Thyroid gland (tissue), 4 donors: Measurements from ENCODE around the gene WDR90. TPM values are rescaled to one million over a fixed set of nuclear protein-coding genes. Genes with fewer than 3 reads are reported as not detected.

Experiments used
- DNase-seq, 2 donors: peaks; one replicate each; pipeline ENCODE4 v3.0.0-alpha.2; 2019
- H3K27ac ChIP-seq, 3 donors: fragments of 200-600 bp; sonication (generic); 1 replicate in 2 of 3; 2 replicates in 1 of 3; pipeline ENCODE4 v1.5.1; 2016 to 2019; ENCODE audit warnings: mild to moderate bottlenecking in 1 of 3, moderate library complexity in 1 of 3
- H3K27me3 ChIP-seq: fragments of 200-600 bp; sonication (generic); one replicate; pipeline ENCODE4 v1.5.1; 2019
- H3K36me3 ChIP-seq, 2 donors: fragments of 200-600 bp; sonication (generic); one replicate each; pipeline ENCODE4 v1.5.1; 2016 to 2019
- H3K4me1 ChIP-seq, 2 donors: fragments of 200-600 bp; sonication (generic); one replicate each; pipeline ENCODE4 v1.5.1; 2017 to 2019
- H3K4me3 ChIP-seq, 3 donors: fragments of 200-600 bp; sonication (generic); replicated peaks in 1 of 3; 1 replicate in 2 of 3; 2 replicates in 1 of 3; pipeline ENCODE4 v1.5.1; 2016; ENCODE audit warnings: mild to moderate bottlenecking in 1 of 3
- H3K9me3 ChIP-seq: fragments of 200-600 bp; sonication (generic); one replicate; pipeline ENCODE4 v1.5.1; 2017
- POLR2A ChIP-seq, 2 donors: fragments of 450-650 bp; IDR thresholded peaks; one replicate each; pipeline ENCODE4 v1.6.1; 2017; ENCODE audit warnings: antibody characterized with exemption in 2 of 2, mild to moderate bottlenecking in 2 of 2, moderate library complexity in 1 of 2
- WGBS, 2 donors: methylation state at CpG; one replicate each; pipeline ENCODE4 v1.1.5; 2017; 5-methylcytosine and 5-hydroxymethylcytosine counted together
- intact Hi-C: fragments of 100-400 bp; cut with DNase I; formaldehyde crosslinking; loops from one replicate; pipeline ENCODE4 v1.15.1; 2023
- total RNA-seq, 4 donors: library from RNA; depleted of rRNA; stranded (reverse); fragments of >200 nt; gene quantifications; one replicate each; pipeline ENCODE4 v1.2.3, GENCODE V29; 2016
- TF ChIP-seq, protein P1 (sequence below), 6 experiments: fragments of 200-600 bp in 3 of 6; fragments of 450-650 bp in 3 of 6; sonication (generic) in 3 of 6; IDR thresholded peaks; one replicate each; pipeline ENCODE4 v1.5.1; 2016 to 2019; ENCODE audit warnings: antibody characterized with exemption in 6 of 6, mild to moderate bottlenecking in 2 of 6, inconsistent platforms in 1 of 6, moderate library complexity in 1 of 6

Gene WDR90
- total RNA-seq, 4 donors from 2014 or later: 23.6 to 56.0 (median 34.3) TPM

DNA sequence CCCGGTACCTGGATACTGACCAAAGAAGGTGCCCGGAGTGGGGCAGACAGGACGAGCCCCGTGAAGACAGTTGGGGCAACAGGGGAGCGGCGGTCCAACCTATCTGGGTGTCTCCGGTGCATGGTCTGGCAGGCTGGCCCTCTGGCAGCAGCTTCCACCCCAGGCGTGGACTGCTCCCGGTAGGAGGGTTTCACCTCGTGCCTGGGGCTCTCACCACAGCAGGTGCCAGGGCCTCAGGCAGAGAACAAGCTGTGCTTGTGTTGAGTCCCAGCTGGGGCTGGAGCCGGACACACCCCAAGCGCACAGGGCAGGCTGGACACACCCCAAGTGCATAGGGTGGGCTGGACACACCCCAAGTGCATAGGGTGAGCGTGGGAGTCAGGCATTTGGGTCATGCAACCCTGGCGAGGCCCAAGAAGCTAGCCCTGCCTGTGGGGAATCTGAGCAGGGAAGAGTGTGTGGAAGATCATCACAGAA lies 57.9 kb downstream of the WDR90 start:
- WGBS, 2 donors: 37 to 60% methylated on average over 4 to 7 of the region's 14 CpGs
- H3K4me1 ChIP-seq: peaks cover 0 to 9% of the 10 kb centered on the region in 2 donors
- no peaks in the 10 kb centered on the region for H3K36me3 ChIP-seq
- DNase-seq: no peak
- H3K27ac ChIP-seq: no peak overlapping the region
- intact Hi-C loops: loop anchor here (10.0 kb wide), 1 partner anchor 488 kb away; no protein-coding TSS in a partner anchor
- no peaks in the 10 kb centered on the region for H3K9me3 ChIP-seq
- H3K27me3 ChIP-seq: peaks cover 13% of the 10 kb centered on the region
- H3K4me3 ChIP-seq: no peak overlapping the region
- TF ChIP-seq POLR2A (IDR thresholded peaks at IDR 0.05): no peak
- TF ChIP-seq, protein P1, sequence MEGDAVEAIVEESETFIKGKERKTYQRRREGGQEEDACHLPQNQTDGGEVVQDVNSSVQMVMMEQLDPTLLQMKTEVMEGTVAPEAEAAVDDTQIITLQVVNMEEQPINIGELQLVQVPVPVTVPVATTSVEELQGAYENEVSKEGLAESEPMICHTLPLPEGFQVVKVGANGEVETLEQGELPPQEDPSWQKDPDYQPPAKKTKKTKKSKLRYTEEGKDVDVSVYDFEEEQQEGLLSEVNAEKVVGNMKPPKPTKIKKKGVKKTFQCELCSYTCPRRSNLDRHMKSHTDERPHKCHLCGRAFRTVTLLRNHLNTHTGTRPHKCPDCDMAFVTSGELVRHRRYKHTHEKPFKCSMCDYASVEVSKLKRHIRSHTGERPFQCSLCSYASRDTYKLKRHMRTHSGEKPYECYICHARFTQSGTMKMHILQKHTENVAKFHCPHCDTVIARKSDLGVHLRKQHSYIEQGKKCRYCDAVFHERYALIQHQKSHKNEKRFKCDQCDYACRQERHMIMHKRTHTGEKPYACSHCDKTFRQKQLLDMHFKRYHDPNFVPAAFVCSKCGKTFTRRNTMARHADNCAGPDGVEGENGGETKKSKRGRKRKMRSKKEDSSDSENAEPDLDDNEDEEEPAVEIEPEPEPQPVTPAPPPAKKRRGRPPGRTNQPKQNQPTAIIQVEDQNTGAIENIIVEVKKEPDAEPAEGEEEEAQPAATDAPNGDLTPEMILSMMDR (IDR thresholded peaks at IDR 0.05): no peak

DNA sequence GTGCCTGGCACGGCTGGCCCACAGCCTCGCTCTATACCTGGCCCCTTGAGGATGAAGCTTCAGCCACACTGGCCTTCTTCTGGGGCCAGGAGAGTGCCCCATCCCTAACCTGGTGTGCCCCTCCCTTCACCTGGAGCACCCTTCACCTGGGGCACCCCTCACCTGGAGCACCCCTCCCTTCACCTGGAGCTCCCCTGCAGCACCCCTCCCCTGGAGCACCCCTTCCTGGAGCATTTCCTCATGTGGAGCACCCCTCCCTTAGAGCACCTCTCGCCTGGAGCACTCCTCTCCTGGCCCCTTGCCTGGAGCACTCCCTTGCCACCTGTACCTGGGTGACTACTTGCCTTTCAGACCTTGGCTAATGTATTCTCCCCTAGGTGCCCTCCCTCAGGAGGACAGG lies 58.9 kb downstream of the WDR90 start:
- 39 to 64% methylated on average over 3 of the region's 3 CpGs for WGBS, 2 donors
- DNase-seq: no peak
- intact Hi-C loops: loop anchor here (10.0 kb wide), 1 partner anchor 487 kb away; no protein-coding TSS in a partner anchor
- no peak for TF ChIP-seq POLR2A (IDR thresholded peaks at IDR 0.05)
- TF ChIP-seq, protein P1 (IDR thresholded peaks at IDR 0.05): no peak
- Histone ChIP-seq H3K9me3 (no peaks in the 10 kb centered on the region), H3K27me3 (peaks cover 13% of the 10 kb centered on the region), H3K4me3 (no peak overlapping the region), H3K4me1 (peaks cover 0 to 9% of the 10 kb centered on the region in 2 donors), H3K27ac (no peak overlapping the region), H3K36me3 (no peaks in the 10 kb centered on the region)

DNA sequence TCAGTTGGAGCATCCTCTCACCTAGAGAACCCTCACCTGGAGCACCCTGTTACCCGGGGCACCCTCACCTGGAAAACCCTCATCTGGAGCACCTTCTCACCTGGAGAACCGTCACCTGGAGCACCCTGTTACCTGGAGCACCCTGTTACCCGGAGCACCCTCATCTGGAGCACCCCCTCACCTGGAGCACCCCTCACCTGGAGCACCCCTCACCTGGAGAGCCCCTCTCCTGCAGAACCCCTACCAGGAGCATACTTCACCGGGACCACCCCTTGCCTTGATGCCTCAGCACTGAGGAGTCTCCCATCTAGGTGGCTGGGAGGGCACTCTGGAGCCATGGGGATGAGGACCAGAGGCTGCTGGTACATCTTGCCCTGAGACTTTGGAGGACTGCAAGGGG lies 59.8 kb downstream of the WDR90 start:
- Histone ChIP-seq H3K4me1 (peaks cover 0 to 9% of the 10 kb centered on the region in 2 donors), H3K27ac (no peak overlapping the region), H3K4me3 (no peak overlapping the region), H3K9me3 (no peaks in the 10 kb centered on the region), H3K27me3 (peaks cover 10% of the 10 kb centered on the region), H3K36me3 (no peaks in the 10 kb centered on the region)
- DNase-seq: no peak
- intact Hi-C loops: loop anchor here (10.0 kb wide), 1 partner anchor 486 kb away; no protein-coding TSS in a partner anchor
- WGBS, 2 donors: 50 to 84% methylated on average over 2 to 4 of the region's 4 CpGs
- no peak for TF ChIP-seq POLR2A (IDR thresholded peaks at IDR 0.05)
- TF ChIP-seq, protein P1 (IDR thresholded peaks at IDR 0.05): no peak

DNA sequence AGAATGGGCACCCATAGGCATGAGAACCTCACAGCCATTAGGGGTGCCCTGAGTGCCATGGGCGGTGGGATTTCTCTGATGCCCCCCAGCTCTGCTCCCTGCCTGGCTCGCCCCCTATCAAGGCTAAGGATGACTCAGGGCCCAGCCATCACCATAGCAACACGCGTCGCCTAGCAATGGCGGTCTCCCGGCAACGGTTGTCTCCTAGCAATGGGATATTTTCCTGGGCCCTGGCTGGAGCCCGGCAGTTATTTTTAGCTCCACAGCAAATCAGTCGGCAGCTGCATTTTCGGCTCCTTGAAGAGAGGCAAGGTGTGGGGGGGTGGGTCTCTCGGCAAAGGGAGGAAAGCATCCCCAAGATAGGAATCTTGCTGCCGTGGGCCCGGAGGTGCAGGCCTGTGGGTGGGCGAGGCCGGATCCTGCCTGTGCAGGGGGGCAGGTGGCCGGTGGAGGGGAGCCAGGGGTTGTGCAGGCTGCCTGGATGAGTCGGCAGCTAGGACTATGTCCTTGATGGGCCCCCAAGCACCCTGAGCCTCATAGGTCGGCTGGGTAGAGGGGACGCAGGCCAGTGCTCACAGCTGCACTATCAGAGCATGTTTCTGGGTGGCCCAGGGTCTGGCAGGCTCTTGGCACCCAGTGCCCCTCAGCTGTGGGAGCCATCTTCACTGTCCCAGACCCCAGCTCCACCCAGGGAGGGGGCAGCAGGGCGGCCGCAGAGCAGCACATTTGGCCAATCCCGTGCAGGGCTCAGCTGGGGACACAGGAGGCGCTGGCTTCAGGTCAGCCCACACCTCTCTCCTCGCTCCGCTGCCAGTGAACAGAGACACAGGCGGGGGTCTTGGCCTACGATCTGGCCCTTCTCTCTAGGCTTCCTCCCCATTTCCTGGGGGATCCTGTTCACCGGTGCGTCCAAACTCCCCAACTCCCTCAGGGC lies 60.7 kb downstream of the WDR90 start:
- H3K9me3 ChIP-seq: no peaks in the 10 kb centered on the region
- WGBS, 2 donors: 28% methylated on average over 12 to 26 of the region's 30 CpGs
- DNase-seq: no peak
- H3K4me3 ChIP-seq: no peak overlapping the region
- TF ChIP-seq POLR2A (IDR thresholded peaks at IDR 0.05): no peak
- TF ChIP-seq, protein P1 (IDR thresholded peaks at IDR 0.05): no peak
- no peak overlapping the region for H3K27ac ChIP-seq
- peaks cover 6% of the 10 kb centered on the region for H3K27me3 ChIP-seq
- no peaks in the 10 kb centered on the region for H3K36me3 ChIP-seq
- H3K4me1 ChIP-seq: peaks cover 5 to 16% of the 10 kb centered on the region in 2 donors
- intact Hi-C loops: loop anchor here (2.0 to 10.0 kb wide), 3 partner anchors 75 to 485 kb away; no protein-coding TSS in a partner anchor
